A673 (cell line): ENCODE data around the gene ZBTB21. TPM values are rescaled to one million over a fixed set of nuclear protein-coding genes. Genes with fewer than 3 reads are reported as not detected.

Experiments
- BruUV-seq: library from RNA; stranded (reverse); fragments of 400-500 nt; replicated peaks from 2 replicates; lab custom pipeline; 2021; lab: Mats Ljungman, UMichigan
- CTCF ChIA-PET: fragments of 300-600 bp; sonication (Branson Sonifier 250); formaldehyde crosslinking; loops from one replicate; lab custom pipeline; 2022; ENCODE audit warnings: antibody characterized with exemption; lab: Charles Lee
- POLR2A ChIA-PET: fragments of 300-600 bp; sonication (Branson Sonifier 250); formaldehyde crosslinking; loops from one replicate; lab custom pipeline; 2022; ENCODE audit warnings: antibody characterized with exemption; ENCODE audit not compliant: low non-redundant PET; lab: Charles Lee
- DNase-seq: peaks from one replicate; pipeline ENCODE4 v3.0.0-alpha.2; 2015; ENCODE audit warnings: low spot score
- H3K27ac ChIP-seq: fragments of 200-600 bp; sonication (generic); 2 replicates; pipeline ENCODE4 v1.5.1; 2016; ENCODE audit warnings: mixed run types, low read depth, mild to moderate bottlenecking, mixed read lengths, antibody characterized with exemption, low read length; ENCODE audit not compliant: poor library complexity, severe bottlenecking
- H3K27me3 ChIP-seq: fragments of 200-600 bp; sonication (generic); replicated peaks from 2 replicates; pipeline ENCODE4 v1.6.1; 2017; ENCODE audit warnings: mixed run types, low read depth, mild to moderate bottlenecking, mixed read lengths, antibody characterized with exemption, low read length; ENCODE audit not compliant: insufficient read depth, poor library complexity
- H3K36me3 ChIP-seq: fragments of 200-600 bp; sonication (generic); 2 replicates; pipeline ENCODE4 v1.6.1; 2016; ENCODE audit warnings: mixed run types, mild to moderate bottlenecking, mixed read lengths, antibody characterized with exemption, low read length; ENCODE audit not compliant: insufficient read depth, poor library complexity, severe bottlenecking
- H3K4me1 ChIP-seq: fragments of 200-600 bp; sonication (generic); 2 replicates; pipeline ENCODE4 v1.6.1; 2017; ENCODE audit warnings: mixed run types, mild to moderate bottlenecking, mixed read lengths, antibody characterized with exemption, low read length; ENCODE audit not compliant: insufficient read depth, poor library complexity, severe bottlenecking
- H3K4me3 ChIP-seq: fragments of 200-600 bp; sonication (generic); 2 replicates; pipeline ENCODE4 v1.5.1; 2016; ENCODE audit warnings: low read depth, mixed run types, mild to moderate bottlenecking, mixed read lengths, low read length; ENCODE audit not compliant: poor library complexity, severe bottlenecking
- H3K9me3 ChIP-seq: fragments of 200-600 bp; sonication (generic); 2 replicates; pipeline ENCODE4 v1.6.1; 2016; ENCODE audit warnings: mixed run types, low read depth, mild to moderate bottlenecking, mixed read lengths, antibody characterized with exemption, low read length; ENCODE audit not compliant: poor library complexity, severe bottlenecking
- EZH2 ChIP-seq: fragments of 200-600 bp; sonication (generic); IDR thresholded peaks from 2 replicates; pipeline ENCODE4 v1.6.1; 2017; ENCODE audit warnings: borderline replicate concordance, low read depth, mild to moderate bottlenecking, mixed read lengths, antibody characterized with exemption, low read length; ENCODE audit not compliant: poor library complexity, severe bottlenecking
- intact Hi-C: fragments of 100-400 bp; cut with micrococcal nuclease; formaldehyde crosslinking; loops from one replicate; pipeline ENCODE4 v1.10.0; 2022; ENCODE audit not compliant: unreplicated experiment
- total RNA-seq: library from RNA; stranded (reverse); gene quantifications from 2 replicates; pipeline ENCODE4 v1.2.3, GENCODE V29; 2021
- TF ChIP-seq, protein P1 (sequence below): fragments of 300-800, 200-600 bp; sonication (generic); conservative IDR thresholded peaks from 2 replicates; pipeline ENCODE4 v1.5.1; 2017; ENCODE audit warnings: low read depth, mild to moderate bottlenecking, antibody characterized with exemption, low read length, moderate library complexity, mixed read lengths

ZBTB21 gene
- total RNA-seq, 1 experiment from 2014 or later = 20.7 TPM

DNA sequence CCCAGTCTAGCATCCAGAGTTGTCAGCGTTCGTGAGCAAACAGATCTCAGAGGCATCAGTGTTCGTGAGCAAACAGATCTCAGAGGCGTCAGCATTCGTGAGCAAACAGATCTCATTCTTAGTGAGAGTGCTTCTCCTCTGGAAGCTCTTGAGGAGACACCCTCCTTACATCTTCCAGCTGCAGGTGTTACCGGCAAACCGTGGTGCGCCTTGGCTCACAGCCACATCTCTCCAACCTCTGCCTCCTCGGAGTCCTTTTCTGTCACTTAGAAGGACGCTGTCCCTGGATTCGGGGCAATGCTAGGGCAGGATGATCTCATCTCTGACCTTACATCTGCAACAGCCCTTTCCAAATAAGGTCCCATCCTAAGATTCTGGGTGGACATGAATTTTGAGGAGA lies 46.3 kb upstream of the ZBTB21 start:
- H3K27me3 ChIP-seq = no peaks in the 10 kb centered on the region
- H3K27ac ChIP-seq = no peak overlapping the region
- no TSS peak for BruUV-seq
- TF ChIP-seq, protein P1, sequence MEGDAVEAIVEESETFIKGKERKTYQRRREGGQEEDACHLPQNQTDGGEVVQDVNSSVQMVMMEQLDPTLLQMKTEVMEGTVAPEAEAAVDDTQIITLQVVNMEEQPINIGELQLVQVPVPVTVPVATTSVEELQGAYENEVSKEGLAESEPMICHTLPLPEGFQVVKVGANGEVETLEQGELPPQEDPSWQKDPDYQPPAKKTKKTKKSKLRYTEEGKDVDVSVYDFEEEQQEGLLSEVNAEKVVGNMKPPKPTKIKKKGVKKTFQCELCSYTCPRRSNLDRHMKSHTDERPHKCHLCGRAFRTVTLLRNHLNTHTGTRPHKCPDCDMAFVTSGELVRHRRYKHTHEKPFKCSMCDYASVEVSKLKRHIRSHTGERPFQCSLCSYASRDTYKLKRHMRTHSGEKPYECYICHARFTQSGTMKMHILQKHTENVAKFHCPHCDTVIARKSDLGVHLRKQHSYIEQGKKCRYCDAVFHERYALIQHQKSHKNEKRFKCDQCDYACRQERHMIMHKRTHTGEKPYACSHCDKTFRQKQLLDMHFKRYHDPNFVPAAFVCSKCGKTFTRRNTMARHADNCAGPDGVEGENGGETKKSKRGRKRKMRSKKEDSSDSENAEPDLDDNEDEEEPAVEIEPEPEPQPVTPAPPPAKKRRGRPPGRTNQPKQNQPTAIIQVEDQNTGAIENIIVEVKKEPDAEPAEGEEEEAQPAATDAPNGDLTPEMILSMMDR = no peak
- TF ChIP-seq EZH2 = no peak
- no peaks in the 10 kb centered on the region for H3K4me1 ChIP-seq
- CTCF ChIA-PET = no interaction called here
- no peaks in the 10 kb centered on the region for H3K9me3 ChIP-seq
- intact Hi-C loops = no loop called here
- no peak for DNase-seq
- no peaks in the 10 kb centered on the region for H3K36me3 ChIP-seq
- POLR2A ChIA-PET = no interaction called here
- H3K4me3 ChIP-seq = no peak overlapping the region

DNA sequence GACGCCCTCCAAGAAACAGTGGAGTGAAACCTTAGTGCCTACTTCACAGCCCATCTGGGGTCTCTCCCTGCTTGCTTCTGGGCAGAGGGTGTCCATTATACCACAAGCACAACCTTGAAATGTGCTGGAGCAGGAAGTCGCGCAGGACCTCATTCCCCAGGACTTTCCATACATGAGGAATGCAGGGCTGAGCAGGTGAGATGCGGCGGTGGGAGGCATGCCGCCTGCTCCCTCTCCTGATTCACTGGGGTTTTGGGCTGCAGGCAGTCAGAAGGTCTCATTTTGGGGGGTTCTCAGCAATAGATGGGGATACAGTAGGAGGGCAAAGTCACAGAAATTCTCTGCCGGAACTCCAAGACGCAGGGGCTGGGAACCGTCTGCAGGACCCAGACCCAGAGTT lies 45.3 kb upstream of the ZBTB21 start:
- POLR2A ChIA-PET = no interaction called here
- Histone ChIP-seq H3K27ac (no peak overlapping the region), H3K27me3 (no peaks in the 10 kb centered on the region), H3K9me3 (no peaks in the 10 kb centered on the region), H3K4me3 (no peak overlapping the region), H3K36me3 (no peaks in the 10 kb centered on the region), H3K4me1 (no peaks in the 10 kb centered on the region)
- CTCF ChIA-PET = no interaction called here
- intact Hi-C loops = no loop called here
- no TSS peak for BruUV-seq
- no peak for DNase-seq
- TF ChIP-seq, protein P1 = no peak
- TF ChIP-seq EZH2 = no peak

DNA sequence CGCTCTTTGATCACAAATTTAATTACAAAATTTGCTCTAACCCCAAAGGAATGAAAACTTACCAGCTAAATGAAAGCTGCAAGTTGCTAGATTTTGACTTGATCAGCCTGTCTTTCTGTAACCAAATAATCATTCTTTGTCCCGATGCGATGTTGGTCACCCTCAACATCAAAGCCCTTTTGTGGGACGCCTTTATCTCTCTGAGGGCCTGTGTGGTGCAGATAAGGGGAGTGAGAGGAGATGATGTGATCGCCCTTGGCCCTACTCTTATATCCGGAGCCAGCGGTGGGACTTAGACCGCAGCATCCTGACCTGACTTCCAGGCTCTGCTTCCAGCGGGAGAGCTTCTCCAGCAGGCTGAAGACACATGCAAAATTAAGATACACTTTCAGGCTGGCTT lies 41.6 kb upstream of the ZBTB21 start:
- H3K27me3 ChIP-seq = no peaks in the 10 kb centered on the region
- H3K4me3 ChIP-seq = no peak overlapping the region
- DNase-seq = no peak
- CTCF ChIA-PET = no interaction called here
- intact Hi-C loops = no loop called here
- no peaks in the 10 kb centered on the region for H3K36me3 ChIP-seq
- H3K9me3 ChIP-seq = no peaks in the 10 kb centered on the region
- TF ChIP-seq, protein P1 = no peak
- TF ChIP-seq EZH2 = no peak
- H3K27ac ChIP-seq = no peak overlapping the region
- POLR2A ChIA-PET = no interaction called here
- no TSS peak for BruUV-seq
- H3K4me1 ChIP-seq = no peaks in the 10 kb centered on the region
